Neuron (in vitro differentiated cells): Measurements from ENCODE around the gene H6PD.
"Not testable (repeated sequence)": the region's sequence is repeated elsewhere in the genome, so short reads cannot be mapped to it uniquely, and the experiment has no call there.

Experiments
- H2AFZ ChIP-seq: one replicate; pipeline ENCODE4 v1.6.1; 2013; ENCODE audit warnings: low read depth, mild to moderate bottlenecking, inconsistent platforms, low read length, moderate library complexity
- H3K27me3 ChIP-seq: one replicate; pipeline ENCODE4 v1.6.1; 2013; ENCODE audit warnings: low read length; ENCODE audit not compliant: insufficient read depth
- H3K36me3 ChIP-seq: one replicate; pipeline ENCODE4 v1.6.1; 2013; ENCODE audit warnings: low read length; ENCODE audit not compliant: insufficient read depth
- H3K4me1 ChIP-seq: one replicate; pipeline ENCODE4 v1.6.1; 2013; ENCODE audit warnings: low read length; ENCODE audit not compliant: insufficient read depth
- H3K4me3 ChIP-seq: 2 replicates; pipeline ENCODE4 v1.5.1; 2013; ENCODE audit warnings: mild to moderate bottlenecking, low read length, moderate library complexity
- H3K9me3 ChIP-seq: one replicate; pipeline ENCODE4 v1.6.1; 2013; ENCODE audit warnings: low read length

Gene H6PD

DNA sequence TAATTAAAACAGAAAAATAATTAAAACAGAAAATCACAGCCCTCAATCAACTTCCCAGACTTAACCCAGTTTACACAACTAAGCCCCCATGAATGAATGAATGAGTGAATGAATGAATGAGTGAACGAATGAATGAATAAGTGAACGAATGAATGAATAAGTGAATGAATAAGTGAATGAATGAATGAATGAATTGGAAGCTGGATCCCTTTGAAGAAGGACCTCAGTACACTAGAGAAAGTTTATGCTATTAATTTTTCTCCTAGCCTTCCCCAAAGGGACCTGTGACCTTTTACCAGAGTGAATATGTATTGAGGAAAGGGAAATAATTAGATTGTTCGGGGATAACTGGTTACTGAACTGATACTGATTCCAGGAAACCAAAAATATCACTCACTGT lies 63.7 kb downstream of the H6PD start:
- H3K4me3 ChIP-seq, result no peak overlapping the region

DNA sequence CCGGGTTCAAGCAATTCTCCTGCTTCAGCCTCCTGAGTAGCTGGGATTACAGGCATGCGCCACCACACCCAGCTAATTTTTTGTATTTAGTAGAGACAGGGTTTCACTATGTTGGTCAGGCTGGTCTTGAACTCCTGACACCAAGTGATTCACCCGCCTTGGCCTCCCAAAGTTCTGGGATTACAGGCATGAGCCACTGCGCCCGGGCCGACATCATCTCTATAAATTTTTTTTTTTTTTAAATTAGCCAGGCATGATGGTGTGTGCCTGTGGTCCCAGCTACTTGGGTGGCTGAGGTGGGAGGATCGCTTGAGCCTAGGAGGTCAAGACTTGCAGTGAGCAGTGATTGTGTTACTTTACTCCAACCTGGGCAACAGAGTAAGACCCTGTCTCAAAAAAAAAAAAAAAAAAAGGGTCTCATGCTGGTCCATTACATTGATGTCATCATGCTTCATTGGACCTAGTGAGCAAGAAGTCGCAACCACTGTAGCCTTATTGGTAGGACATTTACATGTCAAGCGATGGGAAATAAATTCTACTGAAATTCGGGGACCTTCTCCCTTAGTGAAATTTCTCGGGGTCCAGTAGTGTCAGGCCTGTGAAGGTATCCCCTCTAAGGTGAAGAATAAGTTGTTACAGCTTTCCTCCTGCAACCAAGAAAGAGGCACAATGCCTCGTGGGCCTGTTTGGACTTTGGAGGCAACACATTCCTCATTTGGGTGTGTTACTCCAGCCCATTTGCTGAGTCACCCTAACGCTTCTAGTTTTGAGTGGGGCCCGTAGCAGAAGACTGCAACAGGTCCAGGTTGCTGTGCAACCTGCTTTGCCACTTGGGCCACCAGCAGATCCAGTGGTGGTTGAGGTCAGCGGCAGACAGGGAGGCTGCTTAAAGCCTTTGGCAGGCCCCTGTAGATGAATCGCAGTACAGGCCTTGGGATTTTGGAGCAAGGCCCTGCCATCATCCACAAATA lies 65.3 kb downstream of the H6PD start:
- not testable (repeated sequence) for H2AFZ ChIP-seq, H3K4me3 ChIP-seq, H3K36me3 ChIP-seq, H3K9me3 ChIP-seq, H3K4me1 ChIP-seq
- H3K27me3 ChIP-seq, result peaks cover 25% of the 10 kb centered on the region

More for the DNA sequence above, 63.7 kb downstream of the H6PD start:
- Histone ChIP-seq H3K9me3 (no peaks in the 10 kb centered on the region), H3K27me3 (peaks cover 39% of the 10 kb centered on the region), H2AFZ (no peak overlapping the region), H3K36me3 (no peaks in the 10 kb centered on the region), H3K4me1 (no peaks in the 10 kb centered on the region)

DNA sequence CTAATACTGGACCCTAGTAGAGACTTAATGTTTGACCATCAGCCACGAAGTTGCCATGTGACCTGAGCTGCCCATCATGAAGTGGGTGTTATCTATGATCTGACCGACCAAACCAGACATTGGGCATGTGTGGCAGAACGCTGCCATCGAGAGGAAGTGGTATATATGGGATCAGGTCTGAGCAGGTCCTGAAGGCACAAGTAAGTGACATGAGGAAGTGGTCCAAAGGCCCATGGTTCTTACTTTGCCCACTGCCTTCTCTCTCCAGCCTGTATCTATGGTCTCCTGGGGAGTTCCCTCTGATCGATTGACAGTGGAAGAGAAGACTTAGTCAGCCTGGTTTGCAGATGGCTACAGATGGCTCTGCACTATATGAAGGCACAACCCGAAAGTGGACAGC lies 66.0 kb downstream of the H6PD start:
- Histone ChIP-seq H3K4me3 (no peak overlapping the region), H3K27me3 (peaks cover 19% of the 10 kb centered on the region), H3K36me3 (no peaks in the 10 kb centered on the region), H2AFZ (no peak overlapping the region), H3K4me1 (no peaks in the 10 kb centered on the region), H3K9me3 (no peaks in the 10 kb centered on the region)

DNA sequence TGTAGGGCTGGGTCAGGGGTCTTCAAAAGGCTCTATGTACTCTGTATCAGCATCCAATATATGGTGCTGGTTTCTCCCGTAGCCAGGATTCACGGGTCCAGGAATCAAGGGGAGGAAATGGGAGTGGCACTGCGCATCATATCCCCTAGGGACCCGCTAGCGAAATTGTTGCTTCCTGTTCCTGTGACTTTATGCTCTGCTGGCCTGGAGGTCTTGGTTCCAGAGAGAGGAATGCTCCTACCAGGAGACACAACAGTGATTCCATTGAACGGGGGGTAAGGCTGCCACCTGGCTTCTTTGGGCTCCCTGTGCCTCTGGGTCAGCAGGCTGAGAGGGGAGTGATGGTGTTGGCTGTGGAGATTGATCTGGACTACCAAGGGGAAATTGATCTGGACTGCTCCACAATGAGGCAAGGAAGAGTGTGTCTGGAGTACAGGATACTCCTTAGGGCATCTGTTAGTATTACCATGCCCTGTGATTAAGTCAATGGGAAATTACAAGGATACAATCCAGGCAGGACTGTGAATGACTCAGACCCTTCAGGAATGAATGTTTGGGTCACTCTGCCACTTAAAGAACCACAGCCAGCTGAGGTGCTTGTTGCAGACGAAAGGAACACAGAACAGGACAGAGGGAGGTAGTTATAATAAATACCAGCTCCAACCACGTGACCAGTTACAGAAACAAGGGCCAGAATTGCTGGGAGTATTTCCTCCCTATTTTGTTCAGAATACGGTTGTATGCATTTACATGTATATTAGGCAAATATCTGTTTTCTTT lies 68.4 kb downstream of the H6PD start:
- Histone ChIP-seq H2AFZ (no peak overlapping the region), H3K4me1 (no peaks in the 10 kb centered on the region), H3K4me3 (no peak overlapping the region), H3K36me3 (no peaks in the 10 kb centered on the region), H3K27me3 (peaks cover 16% of the 10 kb centered on the region), H3K9me3 (no peaks in the 10 kb centered on the region)

- no peaks in the 10 kb centered on the region for H3K36me3 ChIP-seq
- H3K4me1 ChIP-seq, result no peaks in the 10 kb centered on the region
- no peaks in the 10 kb centered on the region for H3K9me3 ChIP-seq
- no peak overlapping the region for H3K4me3 ChIP-seq
- H3K27me3 ChIP-seq, result peaks cover 18% of the 10 kb centered on the region
- no peak overlapping the region for H2AFZ ChIP-seq
Measured at GRCh38 chr1:9303916-9304315, 69.3 kb downstream of the H6PD start.

GRCh38 chr1:9305216-9305615 lies 70.6 kb downstream of the H6PD start:
- peaks cover 18% of the 10 kb centered on the region for H3K27me3 ChIP-seq
- no peaks in the 10 kb centered on the region for H3K4me1 ChIP-seq
- no peaks in the 10 kb centered on the region for H3K9me3 ChIP-seq
- H3K4me3 ChIP-seq, result no peak overlapping the region
- no peak overlapping the region for H2AFZ ChIP-seq
- no peaks in the 10 kb centered on the region for H3K36me3 ChIP-seq

GRCh38 chr1:9306006-9306405 lies 71.4 kb downstream of the H6PD start:
- Histone ChIP-seq H3K4me3 (no peak overlapping the region), H3K4me1 (no peaks in the 10 kb centered on the region), H3K36me3 (no peaks in the 10 kb centered on the region), H3K9me3 (no peaks in the 10 kb centered on the region), H2AFZ (no peak overlapping the region), H3K27me3 (peaks cover 18% of the 10 kb centered on the region)

DNA sequence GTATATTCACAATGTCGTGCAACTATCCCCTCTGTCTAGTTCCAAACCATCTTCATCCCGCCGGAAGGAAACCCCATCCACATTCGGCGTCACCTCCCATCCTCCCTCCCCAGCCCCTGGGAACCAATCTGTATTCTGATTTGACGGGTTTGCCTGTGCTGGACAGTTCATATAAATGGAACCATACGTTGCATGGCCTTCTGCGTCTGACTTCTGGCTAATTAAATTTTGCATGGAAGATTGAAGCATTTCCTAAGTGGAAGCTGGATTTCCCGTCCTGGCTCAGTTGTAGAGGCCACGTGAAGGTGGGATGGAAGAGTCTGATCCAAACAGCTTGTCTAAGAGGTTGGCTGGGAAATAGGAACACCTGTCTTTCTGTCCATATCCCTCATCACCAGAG lies 72.7 kb downstream of the H6PD start:
- H3K36me3 ChIP-seq, result no peaks in the 10 kb centered on the region
- H3K27me3 ChIP-seq, result peaks cover 17% of the 10 kb centered on the region

GRCh38 chr1:9308236-9308785 lies 73.7 kb downstream of the H6PD start:
- Histone ChIP-seq H3K4me3 (no peak overlapping the region), H3K36me3 (no peaks in the 10 kb centered on the region), H3K27me3 (peaks cover 15% of the 10 kb centered on the region), H3K9me3 (no peaks in the 10 kb centered on the region), H3K4me1 (no peaks in the 10 kb centered on the region), H2AFZ (no peak overlapping the region)

More for the DNA sequence above, 72.7 kb downstream of the H6PD start:
- Histone ChIP-seq H3K4me1 (no peaks in the 10 kb centered on the region), H2AFZ (no peak overlapping the region), H3K4me3 (no peak overlapping the region), H3K9me3 (no peaks in the 10 kb centered on the region)

- H3K4me3 ChIP-seq, result no peak overlapping the region
- H3K4me1 ChIP-seq, result no peaks in the 10 kb centered on the region
- H3K36me3 ChIP-seq, result no peaks in the 10 kb centered on the region
- peaks cover 15% of the 10 kb centered on the region for H3K27me3 ChIP-seq
- no peaks in the 10 kb centered on the region for H3K9me3 ChIP-seq
- no peak overlapping the region for H2AFZ ChIP-seq
Measured at GRCh38 chr1:9309080-9309479, 74.5 kb downstream of the H6PD start.

DNA sequence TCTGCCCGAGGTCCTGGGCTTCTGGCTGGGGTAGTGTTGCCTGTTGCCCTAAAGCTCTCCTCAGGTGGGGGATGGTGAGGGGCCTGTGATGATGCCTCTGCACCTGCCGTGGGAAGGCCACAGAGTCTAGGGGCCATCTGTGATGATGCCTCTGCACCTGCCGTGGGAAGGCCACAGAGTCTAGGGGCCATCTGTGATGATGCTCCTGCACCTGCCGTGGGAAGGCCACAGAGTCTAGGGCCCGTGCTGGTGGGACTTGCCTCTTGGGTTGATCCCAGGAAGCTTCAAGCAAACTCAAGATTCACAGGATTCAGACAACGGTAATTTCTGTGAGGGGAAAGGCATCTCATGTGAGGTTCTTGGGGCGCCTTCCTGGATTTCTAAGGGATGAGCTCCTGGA lies 75.4 kb downstream of the H6PD start:
- Histone ChIP-seq H2AFZ (no peak overlapping the region), H3K36me3 (no peaks in the 10 kb centered on the region), H3K4me1 (no peaks in the 10 kb centered on the region), H3K9me3 (no peaks in the 10 kb centered on the region), H3K27me3 (peaks cover 20% of the 10 kb centered on the region), H3K4me3 (no peak overlapping the region)

GRCh38 chr1:9311029-9311428 lies 76.5 kb downstream of the H6PD start:
- Histone ChIP-seq H3K36me3 (no peaks in the 10 kb centered on the region), H3K9me3 (no peaks in the 10 kb centered on the region), H3K4me3 (no peak overlapping the region), H3K4me1 (no peaks in the 10 kb centered on the region), H3K27me3 (peaks cover 16% of the 10 kb centered on the region), H2AFZ (no peak overlapping the region)

- Histone ChIP-seq H3K27me3 (peaks cover 13% of the 10 kb centered on the region), H2AFZ (no peak overlapping the region), H3K4me3 (no peak overlapping the region), H3K9me3 (no peaks in the 10 kb centered on the region), H3K4me1 (no peaks in the 10 kb centered on the region), H3K36me3 (no peaks in the 10 kb centered on the region)
Measured at GRCh38 chr1:9311479-9311878, 76.9 kb downstream of the H6PD start.
